Stimulated activated CD4-positive, alpha-beta T cell treated with anti-CD3 and anti-CD28 coated beads, TNF-alpha, amount 100 ng/mL, for 24 hours (primary cell): Measurements from ENCODE around the gene SNAPC4.

ENCODE experiments used
- DNase-seq, 3 experiments: peaks; one replicate each; pipeline ENCODE4 v3.0.0-alpha.2; 2020; ENCODE audit warnings: low read depth in 3 of 3

The SNAPC4 gene

GRCh38 chr9:136389396-136389795 is 10.6 kb downstream of the SNAPC4 start:
- no peak for DNase-seq

- no peak for DNase-seq
Observed at GRCh38 chr9:136387217-136387616, 12.8 kb downstream of the SNAPC4 start.

- DNase-seq: no peak
Observed at GRCh38 chr9:136386018-136386417, 14.0 kb downstream of the SNAPC4 start.

GRCh38 chr9:136385015-136385414 is 15.0 kb downstream of the SNAPC4 start:
- DNase-seq: peak in 1 of 3 experiments; percentile 26

- DNase-seq: no peak
Observed at GRCh38 chr9:136383436-136383835, 16.5 kb downstream of the SNAPC4 start.

GRCh38 chr9:136381966-136382513 is 17.9 kb downstream of the SNAPC4 start:
- no peak for DNase-seq

GRCh38 chr9:136381311-136381710 is 18.7 kb downstream of the SNAPC4 start:
- no peak for DNase-seq

GRCh38 chr9:136380381-136380780 is 19.6 kb downstream of the SNAPC4 start:
- no peak for DNase-seq

- no peak for DNase-seq
Observed at GRCh38 chr9:136379891-136380290, 20.1 kb downstream of the SNAPC4 start.

- DNase-seq: no peak
Observed at GRCh38 chr9:136379401-136379800, 20.6 kb downstream of the SNAPC4 start.

GRCh38 chr9:136379003-136379287 is 21.0 kb downstream of the SNAPC4 start:
- DNase-seq: no peak

GRCh38 chr9:136378170-136379002 is 21.6 kb downstream of the SNAPC4 start:
- no peak for DNase-seq

GRCh38 chr9:136377341-136378169 is 22.4 kb downstream of the SNAPC4 start:
- DNase-seq: no peak

- DNase-seq: no peak
Observed at GRCh38 chr9:136376457-136376856, 23.5 kb downstream of the SNAPC4 start.

GRCh38 chr9:136375096-136375495 is 24.9 kb downstream of the SNAPC4 start:
- no peak for DNase-seq

- no peak for DNase-seq
Observed at GRCh38 chr9:136374183-136374575, 25.8 kb downstream of the SNAPC4 start.

- DNase-seq: no peak
Observed at GRCh38 chr9:136373300-136374182, 26.4 kb downstream of the SNAPC4 start, which contains the start of gene CARD9. Gene CARD9, minus strand, starts transcription at chr9:136373669. Its CDS starts 1,591 bp downstream, at chr9:136372078.

- no peak for DNase-seq
Observed at GRCh38 chr9:136372561-136373299, 27.2 kb downstream of the SNAPC4 start.

GRCh38 chr9:136372006-136372405 is 28.0 kb downstream of the SNAPC4 start:
- DNase-seq: no peak

- DNase-seq: no peak
Observed at GRCh38 chr9:136371533-136371880, 28.5 kb downstream of the SNAPC4 start.
